Testis (tissue), 3 donors: ENCODE results near the gene KIF5C. TPM values are rescaled to one million over a fixed set of nuclear protein-coding genes. Genes with fewer than 3 reads are reported as not detected.

ENCODE experiments used
- DNase-seq: peaks from one replicate; pipeline ENCODE4 v3.0.0-alpha.2; 2019
- H3K27ac ChIP-seq, 2 donors: fragments of 200-600 bp; sonication (generic); one replicate each; pipeline ENCODE4 v1.5.1; 2019
- H3K27me3 ChIP-seq: fragments of 200-600 bp; sonication (generic); one replicate; pipeline ENCODE4 v1.5.1; 2019
- H3K36me3 ChIP-seq: fragments of 200-600 bp; sonication (generic); one replicate; pipeline ENCODE4 v1.5.1; 2017; ENCODE audit warnings: low read depth; ENCODE audit errors: missing control alignments
- H3K4me1 ChIP-seq: fragments of 200-600 bp; sonication (generic); one replicate; pipeline ENCODE4 v1.5.1; 2019
- H3K4me3 ChIP-seq, 2 donors: fragments of 200-600 bp; sonication (generic); one replicate each; pipeline ENCODE4 v1.5.1; 2017 to 2019
- H3K9me3 ChIP-seq: fragments of 200-600 bp; sonication (generic); one replicate; pipeline ENCODE4 v1.5.1; 2017
- POLR2A ChIP-seq: fragments of 450-650 bp; IDR thresholded peaks from one replicate; pipeline ENCODE4 v1.6.1; 2017; ENCODE audit warnings: antibody characterized with exemption, mild to moderate bottlenecking, moderate library complexity
- WGBS, 2 donors: methylation state at CpG; one replicate each; pipeline ENCODE4 v1.1.5; 2018; 5-methylcytosine and 5-hydroxymethylcytosine counted together
- intact Hi-C: fragments of 100-400 bp; cut with DNase I; formaldehyde crosslinking; loops from one replicate; pipeline ENCODE4 v1.15.1; 2023; ENCODE audit warnings: low total_unique reads
- polyA plus RNA-seq: library from polyadenylated mRNA; stranded (reverse); fragments of 350-450 nt; fragmentation: Illumina TruSeq; extraction: RNeasy Lipid Tissue Mini Kit (QIAGEN cat#74804); gene quantifications from one replicate; pipeline ENCODE4 v1.2.3, GENCODE V29; 2014; ENCODE audit warnings: low read depth, low replicate concordance; ENCODE audit not compliant: insufficient read depth
- total RNA-seq, 2 donors: library from RNA; depleted of rRNA; stranded (reverse); fragments of >200 nt; gene quantifications; one replicate each; pipeline ENCODE4 v1.2.3, GENCODE V29; 2016
- TF ChIP-seq, protein P1 (sequence below), 3 experiments: fragments of 450-650 bp in 2 of 3; fragments of 200-600 bp in 1 of 3; sonication (generic) in 1 of 3; IDR thresholded peaks; one replicate each; pipeline ENCODE4 v1.5.1; 2016 to 2019; ENCODE audit warnings: antibody characterized with exemption in 3 of 3, mild to moderate bottlenecking in 2 of 3, moderate library complexity in 1 of 3

KIF5C gene
- total and polyA plus RNA-seq, 3 donors from 2014 or later = 57.0 to 159 (median 146) TPM

DNA sequence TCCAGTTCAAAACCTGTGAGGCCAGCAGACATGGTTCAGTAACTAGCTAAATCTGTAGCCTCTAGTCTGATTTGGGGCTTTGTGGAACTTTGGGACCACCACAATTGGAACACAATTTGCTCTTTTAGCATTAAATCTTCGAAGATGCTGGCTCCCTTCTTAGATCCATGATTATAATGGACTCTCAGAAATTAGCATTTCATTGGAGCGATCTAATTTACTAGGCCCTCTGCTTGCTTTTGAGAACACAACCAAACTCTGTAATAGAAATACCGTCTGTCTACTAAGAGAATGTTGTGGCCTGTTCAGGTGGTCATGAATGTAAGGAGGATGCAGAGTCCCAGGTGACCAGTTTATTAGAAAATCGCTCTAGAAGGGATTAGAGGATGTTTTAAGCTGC, 93.3 kb downstream of the KIF5C start:
- Histone ChIP-seq H3K27me3 (no peaks in the 10 kb centered on the region), H3K36me3 (no peaks in the 10 kb centered on the region), H3K9me3 (no peaks in the 10 kb centered on the region), H3K4me3 (no peak overlapping the region), H3K4me1 (no peaks in the 10 kb centered on the region), H3K27ac (no peak overlapping the region)
- intact Hi-C loops = no loop called here
- WGBS, 2 donors = 96 to 97% methylated on average over 4 of the region's 4 CpGs
- TF ChIP-seq, protein P1, sequence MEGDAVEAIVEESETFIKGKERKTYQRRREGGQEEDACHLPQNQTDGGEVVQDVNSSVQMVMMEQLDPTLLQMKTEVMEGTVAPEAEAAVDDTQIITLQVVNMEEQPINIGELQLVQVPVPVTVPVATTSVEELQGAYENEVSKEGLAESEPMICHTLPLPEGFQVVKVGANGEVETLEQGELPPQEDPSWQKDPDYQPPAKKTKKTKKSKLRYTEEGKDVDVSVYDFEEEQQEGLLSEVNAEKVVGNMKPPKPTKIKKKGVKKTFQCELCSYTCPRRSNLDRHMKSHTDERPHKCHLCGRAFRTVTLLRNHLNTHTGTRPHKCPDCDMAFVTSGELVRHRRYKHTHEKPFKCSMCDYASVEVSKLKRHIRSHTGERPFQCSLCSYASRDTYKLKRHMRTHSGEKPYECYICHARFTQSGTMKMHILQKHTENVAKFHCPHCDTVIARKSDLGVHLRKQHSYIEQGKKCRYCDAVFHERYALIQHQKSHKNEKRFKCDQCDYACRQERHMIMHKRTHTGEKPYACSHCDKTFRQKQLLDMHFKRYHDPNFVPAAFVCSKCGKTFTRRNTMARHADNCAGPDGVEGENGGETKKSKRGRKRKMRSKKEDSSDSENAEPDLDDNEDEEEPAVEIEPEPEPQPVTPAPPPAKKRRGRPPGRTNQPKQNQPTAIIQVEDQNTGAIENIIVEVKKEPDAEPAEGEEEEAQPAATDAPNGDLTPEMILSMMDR (IDR thresholded peaks at IDR 0.05) = no peak
- no peak for TF ChIP-seq POLR2A
- no peak for DNase-seq

DNA sequence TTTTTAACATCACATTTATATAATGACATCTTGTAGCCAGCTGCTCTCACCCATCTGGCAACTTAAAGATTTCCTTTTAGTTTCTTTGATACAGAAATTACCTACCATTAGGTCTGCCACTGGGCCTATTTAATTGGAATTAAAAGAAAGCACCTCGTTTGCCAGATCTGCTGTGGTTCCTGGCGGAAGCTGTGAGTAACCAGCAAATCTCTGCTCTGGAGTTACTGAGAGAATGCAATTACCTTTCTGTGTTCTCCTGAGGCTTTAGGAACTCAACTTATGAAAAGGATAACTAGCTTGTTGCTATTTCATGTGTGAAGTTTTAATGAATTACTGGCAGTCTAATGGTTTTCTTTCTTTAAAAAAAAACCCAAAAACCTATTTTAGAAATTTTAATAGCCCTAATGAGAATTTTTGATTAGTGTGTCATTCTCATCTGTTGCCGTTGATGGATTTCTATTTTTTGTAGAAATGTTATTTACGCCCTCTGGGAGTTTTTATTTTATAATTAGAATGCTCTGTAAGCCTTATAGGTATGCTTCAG, 93.8 kb downstream of the KIF5C start:
- intact Hi-C loops = no loop called here
- Histone ChIP-seq H3K36me3 (no peaks in the 10 kb centered on the region), H3K4me3 (no peak overlapping the region), H3K9me3 (no peaks in the 10 kb centered on the region), H3K27me3 (no peaks in the 10 kb centered on the region), H3K27ac (no peak overlapping the region), H3K4me1 (no peaks in the 10 kb centered on the region)
- TF ChIP-seq POLR2A = no peak
- TF ChIP-seq, protein P1 (IDR thresholded peaks at IDR 0.05) = no peak
- WGBS, 2 donors = 87 to 88% methylated on average over 4 of the region's 4 CpGs
- no peak for DNase-seq

DNA sequence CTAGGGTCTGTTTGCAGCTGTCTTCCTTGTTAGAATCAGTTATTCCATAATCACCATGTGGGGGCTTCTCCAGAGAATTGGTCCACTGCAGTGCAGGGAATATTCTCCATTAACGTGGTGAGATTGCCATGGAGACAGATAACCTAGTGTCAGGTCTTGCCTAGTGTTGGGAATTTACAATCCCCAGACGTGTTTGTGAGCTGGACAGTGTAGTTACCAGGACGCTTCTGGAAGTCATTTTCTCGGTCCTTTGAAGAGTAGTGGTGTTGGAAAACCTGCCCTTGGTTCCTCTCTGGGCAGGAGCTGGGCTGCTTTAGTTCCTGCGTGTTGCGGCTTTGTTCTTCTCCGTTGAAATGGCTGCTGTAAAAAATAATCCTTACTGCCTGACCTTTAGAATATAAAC, 94.6 kb downstream of the KIF5C start:
- WGBS, 2 donors = 61 to 69% methylated on average over 7 of the region's 7 CpGs
- Histone ChIP-seq H3K9me3 (no peaks in the 10 kb centered on the region), H3K27ac (no peak overlapping the region), H3K4me3 (no peak overlapping the region), H3K4me1 (no peaks in the 10 kb centered on the region), H3K27me3 (no peaks in the 10 kb centered on the region), H3K36me3 (no peaks in the 10 kb centered on the region)
- intact Hi-C loops = no loop called here
- no peak for DNase-seq
- TF ChIP-seq, protein P1 (IDR thresholded peaks at IDR 0.05) = no peak
- no peak for TF ChIP-seq POLR2A

DNA sequence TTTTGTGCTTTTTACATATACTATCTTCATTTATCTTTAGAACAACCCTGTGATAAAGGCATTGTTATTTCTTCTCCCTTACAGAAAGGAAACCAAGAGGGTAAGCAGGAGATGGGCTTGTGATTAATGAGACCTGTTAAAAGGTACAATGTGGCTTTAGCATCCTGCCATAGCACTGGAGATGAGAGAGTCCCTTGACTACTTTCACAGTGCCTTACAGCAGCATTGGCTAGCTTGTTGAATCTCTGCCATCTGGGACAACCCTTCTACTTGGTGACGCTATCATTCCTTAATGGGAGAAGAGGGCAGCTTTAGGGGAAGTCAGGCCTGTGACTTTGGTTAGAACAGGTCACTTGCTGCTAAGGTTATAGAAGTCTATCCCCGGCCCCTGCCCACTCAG, 95.4 kb downstream of the KIF5C start:
- intact Hi-C loops = no loop called here
- 86 to 90% methylated on average over 2 of the region's 2 CpGs for WGBS, 2 donors
- no peaks in the 10 kb centered on the region for H3K9me3 ChIP-seq

DNA sequence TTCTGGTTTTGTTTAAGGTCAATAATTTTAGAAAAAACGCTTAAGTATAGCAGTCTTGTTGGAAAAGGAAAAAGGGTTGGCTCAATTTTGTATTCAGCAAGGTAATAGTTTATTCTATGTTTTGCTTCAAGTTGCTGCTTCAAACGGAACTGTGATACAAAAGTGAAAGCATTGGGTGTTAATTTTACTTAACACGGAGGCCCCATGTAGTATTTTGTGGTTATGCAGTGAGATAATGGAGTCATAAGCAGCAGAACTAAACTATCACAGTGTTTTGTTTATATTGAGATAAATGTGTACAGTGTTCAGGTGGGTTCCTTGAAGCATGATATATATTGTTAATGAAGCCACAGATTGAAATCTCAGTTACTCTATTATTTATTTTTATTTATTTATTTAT, 96.5 kb downstream of the KIF5C start:
- TF ChIP-seq POLR2A = no peak
- TF ChIP-seq, protein P1 (IDR thresholded peaks at IDR 0.05) = no peak
- Histone ChIP-seq H3K36me3 (no peaks in the 10 kb centered on the region), H3K4me3 (no peak overlapping the region), H3K4me1 (no peaks in the 10 kb centered on the region), H3K9me3 (no peaks in the 10 kb centered on the region), H3K27me3 (no peaks in the 10 kb centered on the region), H3K27ac (no peak overlapping the region)
- DNase-seq = no peak
- intact Hi-C loops = no loop called here
- 80 to 90% methylated on average over 3 of the region's 3 CpGs for WGBS, 2 donors

More for the DNA sequence above, 95.4 kb downstream of the KIF5C start:
- Histone ChIP-seq H3K4me1 (no peaks in the 10 kb centered on the region), H3K4me3 (no peak overlapping the region), H3K36me3 (no peaks in the 10 kb centered on the region), H3K27ac (no peak overlapping the region), H3K27me3 (no peaks in the 10 kb centered on the region)
- DNase-seq = no peak
- TF ChIP-seq, protein P1 (IDR thresholded peaks at IDR 0.05) = no peak
- no peak for TF ChIP-seq POLR2A
